Measurements from ENCODE around the gene URAD. TPM values are rescaled to one million over a fixed set of nuclear protein-coding genes. Genes with fewer than 3 reads are reported as not detected.

URAD gene
- polyA plus RNA-seq (2011; rRNA removed) (not detected in 2 replicates), polyA plus RNA-seq (2017; fragmentation: RNase III; extraction: RNeasy Plus Mini Kit Qiagen cat#74134 plus additional on column Dnase treatment) (not detected in 3 replicates), polyA minus RNA-seq (2011; rRNA and poly(A)+ RNA removed) (0.25 TPM in 1 of 2 replicates, not detected in the other)
- not detected in 2 replicates for polyA plus RNA-seq (2012; cell fraction: cytosol; rRNA removed)
- not detected in 2 replicates for polyA plus RNA-seq (2012; cell fraction: nucleus; rRNA removed)

DNA sequence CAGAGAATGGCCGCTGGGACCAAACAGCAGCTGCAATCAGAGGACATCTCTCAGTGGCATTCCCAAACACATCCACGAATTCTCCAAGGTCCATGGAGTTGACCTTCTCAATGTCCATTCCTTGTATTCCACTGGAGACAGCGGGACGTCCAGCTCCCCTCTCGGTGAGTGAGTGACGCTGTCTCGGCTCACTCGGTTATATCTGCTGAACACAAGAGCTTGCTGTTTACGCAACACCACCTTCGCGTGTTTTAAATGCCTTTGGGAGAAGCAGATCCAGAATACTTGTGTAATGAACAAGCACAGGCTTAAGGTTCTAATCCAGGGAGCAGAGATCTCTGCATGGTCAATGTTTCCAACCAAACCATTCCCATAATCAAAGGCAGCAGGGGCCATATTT lies at the start of gene URAD:
Gene URAD (minus strand): TSS at position 174 of the 400 bp plus-strand sequence. CDS start 56 bp downstream, at position 118.
- TF ChIP-seq POLR2A (IDR thresholded peaks at IDR 0.05; ENCODE audit: low read length) (no peak), ZNF302 (CRISPR knock-in tag; IDR thresholded peaks at IDR 0.05) (no peak), MYC (IDR thresholded peaks at IDR 0.05; ENCODE audit: borderline replicate concordance, low read length) (no peak), BHLHE40 (IDR thresholded peaks at IDR 0.05; ENCODE audit: low read depth, low read length) (no peak), HOXA7 (CRISPR knock-in tag; IDR thresholded peaks at IDR 0.05) (no peak), SMC3 (IDR thresholded peaks at IDR 0.05) (no peak), RAD21 (conservative IDR thresholded peaks at IDR 0.05 in 1 of 2, IDR thresholded peaks at IDR 0.05 in 1 of 2) (no peak), ZSCAN20 (CRISPR knock-in tag; IDR thresholded peaks at IDR 0.05) (no peak), RARB (CRISPR knock-in tag; IDR thresholded peaks at IDR 0.05) (no peak), HEYL (CRISPR knock-in tag; IDR thresholded peaks at IDR 0.05) (no peak)
- TF ChIP-seq, protein P1, sequence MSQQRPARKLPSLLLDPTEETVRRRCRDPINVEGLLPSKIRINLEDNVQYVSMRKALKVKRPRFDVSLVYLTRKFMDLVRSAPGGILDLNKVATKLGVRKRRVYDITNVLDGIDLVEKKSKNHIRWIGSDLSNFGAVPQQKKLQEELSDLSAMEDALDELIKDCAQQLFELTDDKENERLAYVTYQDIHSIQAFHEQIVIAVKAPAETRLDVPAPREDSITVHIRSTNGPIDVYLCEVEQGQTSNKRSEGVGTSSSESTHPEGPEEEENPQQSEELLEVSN (IDR thresholded peaks at IDR 0.05; ENCODE audit: borderline replicate concordance, low read depth) = no peak
- no peak within 1 kb of the TSS for H3K27ac ChIP-seq
- peak in 1 of 2 experiments; percentile 6 for DNase-seq (ENCODE audit: low read depth in 1 of 2, low spot score in 1 of 2)
- ChIA-PET POLR2A (no interaction called here), CTCF (interaction anchor here (1.0 to 1.4 kb wide), 5 partner anchors 15 to 1042 kb away, joined by 3 to 5 read pairs (median 4); no protein-coding TSS in a partner anchor)
- H3K4me3 ChIP-seq = no peak within 1 kb of the TSS
- FAIRE-seq = no peak
- no peaks in the 10 kb centered on the region for H3K9me3 ChIP-seq
- ATAC-seq = no peak
- H3K4me2 ChIP-seq = no peak within 1 kb of the TSS
- 29% methylated on average over 11 of the region's 11 CpGs for WGBS (ENCODE audit: missing lambda C conversion rate)
- H3K4me1 ChIP-seq = no peaks in the 10 kb centered on the region

DNA sequence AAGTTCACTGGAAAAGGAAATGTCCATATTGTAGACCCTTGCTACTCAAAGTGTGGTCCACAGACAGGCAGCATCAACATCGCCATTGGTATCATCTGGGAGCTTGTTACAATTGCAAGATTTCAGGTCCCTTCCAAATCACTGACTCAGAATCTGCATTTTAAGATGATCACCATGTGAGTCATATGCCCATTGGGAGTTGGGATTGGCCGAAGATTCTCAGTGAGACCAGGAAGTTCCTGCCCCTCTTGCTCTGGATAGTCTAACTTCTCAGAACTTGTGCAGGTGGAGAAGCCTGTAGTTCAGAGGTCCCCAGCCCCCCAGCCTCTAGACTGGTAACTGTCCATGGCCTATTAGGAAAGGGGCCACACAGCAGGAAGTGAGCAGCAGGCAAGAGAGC lies 48.9 kb upstream of the URAD start:
- ChIA-PET CTCF (no interaction called here), POLR2A (no interaction called here)
- Histone ChIP-seq H3K27ac (no peak overlapping the region), H3K4me1 (no peaks in the 10 kb centered on the region), H3K4me2 (no peak overlapping the region), H3K4me3 (no peak overlapping the region), H3K9me3 (no peaks in the 10 kb centered on the region)
- DNase-seq (ENCODE audit: low read depth in 1 of 2, low spot score in 1 of 2) (no peak), ATAC-seq (no peak), FAIRE-seq (no peak)
- TF ChIP-seq EHF (CRISPR knock-in tag; IDR thresholded peaks at IDR 0.05) = no peak
- TF ChIP-seq SREBF2 (IDR thresholded peaks at IDR 0.05) = no peak
- TF ChIP-seq RAD21 (conservative IDR thresholded peaks at IDR 0.05 in 1 of 2, IDR thresholded peaks at IDR 0.05 in 1 of 2) = no peak
- TF ChIP-seq POLR2A (IDR thresholded peaks at IDR 0.05; ENCODE audit: low read length) = no peak
- TF ChIP-seq JUN (IDR thresholded peaks at IDR 0.05) = no peak
- TF ChIP-seq, protein P1 (IDR thresholded peaks at IDR 0.05; ENCODE audit: borderline replicate concordance, low read depth) = no peak
- no peak for TF ChIP-seq REST (IDR thresholded peaks at IDR 0.05)
- no peak for TF ChIP-seq EHMT2 (IDR thresholded peaks at IDR 0.05; ENCODE audit: low read depth)
- no peak for TF ChIP-seq RARB (CRISPR knock-in tag; IDR thresholded peaks at IDR 0.05)
- TF ChIP-seq HEYL (CRISPR knock-in tag; IDR thresholded peaks at IDR 0.05) = no peak
- no peak for TF ChIP-seq FOSL2 (IDR thresholded peaks at IDR 0.05)
- TF ChIP-seq FOSL2 (CRISPR knock-in tag; IDR thresholded peaks at IDR 0.05) = no peak
- TF ChIP-seq GATA3 (IDR thresholded peaks at IDR 0.05; ENCODE audit: borderline replicate concordance) = no peak
- no peak for TF ChIP-seq JUNB (IDR thresholded peaks at IDR 0.05)
- TF ChIP-seq EP300 (IDR thresholded peaks at IDR 0.05) = no peak
- whole genome bisulfite sequencing (ENCODE audit: missing lambda C conversion rate) = 63% methylated on average over 2 of the region's 2 CpGs
